Eye (tissue), 1 donor: ENCODE measurements around the gene APC.
"Not testable (repeated sequence)": the region's sequence is repeated elsewhere in the genome, so short reads cannot be mapped to it uniquely, and the experiment has no call there.

Source experiments
- DNase-seq: peaks from one replicate; pipeline ENCODE4 v3.0.0-alpha.2; 2015

APC gene

GRCh38 chr5:112737463-112738190 lies at the start of gene APC:
TSS of gene APC (plus strand) at chr5:112737885. CDS start at chr5:112754891, 17,006 bp downstream.
- peak; percentile 94 for DNase-seq

- DNase-seq, result no peak
These were observed 48.4 kb upstream of the APC start for GRCh38 chr5:112689155-112689909.

- DNase-seq, result no peak
These were observed 46.9 kb upstream of the APC start for GRCh38 chr5:112690605-112691338.

GRCh38 chr5:112691339-112691680 lies 46.4 kb upstream of the APC start:
- DNase-seq, result no peak

- no peak for DNase-seq
These were observed 45.9 kb upstream of the APC start for GRCh38 chr5:112691758-112692157.

GRCh38 chr5:112692472-112692871 lies 45.2 kb upstream of the APC start:
- no peak for DNase-seq

GRCh38 chr5:112693301-112693700 lies 44.4 kb upstream of the APC start:
- no peak for DNase-seq

DNA sequence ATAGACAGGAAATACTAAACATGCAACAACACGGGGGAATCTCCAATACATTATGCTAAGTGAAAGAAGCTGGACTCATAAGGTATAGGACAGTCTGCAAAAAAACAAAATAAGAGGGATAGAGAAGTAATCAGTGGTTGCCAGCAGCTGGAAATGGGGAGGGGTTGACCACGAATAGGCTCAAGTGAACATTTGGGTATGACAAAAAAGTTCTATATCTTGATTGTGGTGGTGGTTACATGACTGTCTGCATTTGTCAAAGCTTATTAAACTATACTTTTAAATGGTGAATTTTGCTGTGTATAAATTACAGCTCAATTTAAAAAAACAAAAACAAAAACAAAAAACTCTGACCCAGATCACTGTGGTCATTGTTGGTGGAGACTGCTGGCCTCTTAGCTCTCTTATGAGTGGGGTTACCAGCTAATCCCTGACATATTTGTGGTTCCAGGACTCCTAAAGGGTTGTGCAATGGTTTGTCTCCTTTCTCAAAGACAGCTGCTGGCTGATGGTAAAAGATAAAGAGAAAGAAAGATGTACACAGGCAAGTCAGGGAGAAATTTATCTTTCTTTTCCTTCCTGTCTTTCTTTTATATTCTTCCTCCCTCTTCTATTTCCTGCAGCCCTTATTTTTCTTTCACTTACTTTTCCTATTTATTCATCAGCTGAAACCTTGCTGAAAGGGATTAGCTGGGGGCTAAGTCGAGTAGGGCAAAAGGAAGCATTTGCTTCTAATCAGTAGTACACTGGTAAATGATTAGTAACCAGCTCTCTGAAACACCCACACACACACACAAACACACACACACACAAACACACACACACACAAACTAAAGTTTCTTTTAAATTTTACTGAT lies 42.6 kb upstream of the APC start:
- DNase-seq, result no peak

GRCh38 chr5:112696786-112697185 lies 40.9 kb upstream of the APC start:
- DNase-seq, result no peak

GRCh38 chr5:112697322-112697721 lies 40.4 kb upstream of the APC start:
- DNase-seq, result peak; percentile 48

DNA sequence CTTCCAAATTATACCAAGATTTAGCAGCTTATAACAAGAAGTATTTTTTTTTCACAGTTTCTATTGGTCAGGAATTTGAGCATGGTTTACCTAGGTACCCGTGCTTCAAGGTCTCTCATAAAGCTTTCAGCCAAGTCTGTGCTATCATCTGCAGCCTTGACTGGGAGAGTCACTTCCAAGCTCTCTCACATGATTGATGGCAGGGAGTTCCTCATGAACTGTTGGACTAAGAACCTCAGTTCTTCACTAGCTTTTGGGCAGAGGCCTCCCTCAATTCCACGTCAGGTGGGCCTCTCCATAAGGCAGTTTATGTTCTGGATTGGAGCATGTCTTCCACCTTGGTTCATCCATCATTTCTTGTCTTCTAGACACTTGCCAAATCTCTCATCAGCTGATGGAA lies 39.9 kb upstream of the APC start:
- DNase-seq, result no peak

DNA sequence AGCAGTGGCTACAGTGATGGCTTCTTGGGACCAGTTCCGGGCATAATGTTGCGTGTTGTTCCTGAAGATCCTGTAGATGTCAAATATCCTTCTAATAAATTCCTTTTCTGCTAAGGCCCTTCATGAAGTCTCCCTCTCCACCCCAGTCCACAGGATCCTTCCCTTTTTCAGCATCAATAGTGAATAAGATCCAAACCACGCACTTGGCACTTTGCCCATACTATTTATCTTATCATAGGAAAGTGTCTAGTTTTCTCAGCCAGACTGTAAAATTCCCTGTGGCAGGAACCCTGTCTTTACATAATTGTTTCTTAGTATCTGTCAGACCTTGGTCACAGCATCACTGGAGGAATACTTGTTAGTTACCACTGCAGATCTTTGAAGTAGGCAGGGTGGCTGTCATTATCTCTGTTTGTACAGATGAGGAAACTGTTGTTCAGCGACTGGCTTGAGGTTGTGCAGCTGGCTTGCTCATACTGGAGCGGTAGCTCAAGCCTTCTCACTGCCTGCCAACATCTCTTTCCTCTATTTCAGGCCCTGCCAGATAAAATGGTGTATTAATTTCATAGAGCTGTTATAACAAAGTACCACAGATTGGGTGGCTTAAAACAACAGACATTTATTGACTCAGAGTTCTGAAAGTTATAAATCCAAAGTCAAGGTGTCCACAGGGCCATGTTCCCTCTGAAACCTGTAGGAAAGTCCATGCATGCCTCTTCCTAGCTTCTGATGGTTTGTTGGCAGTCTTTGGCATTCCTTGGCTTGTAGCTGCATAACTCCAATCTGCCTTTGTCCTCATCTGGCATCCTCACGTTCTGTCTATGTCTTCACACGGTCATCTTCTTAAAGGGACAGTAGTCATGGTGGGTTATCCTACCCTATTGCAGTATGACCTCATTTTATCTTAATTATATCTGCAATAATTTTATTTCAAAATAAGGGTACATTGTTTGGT lies 33.5 kb upstream of the APC start:
- DNase-seq, result no peak

DNA sequence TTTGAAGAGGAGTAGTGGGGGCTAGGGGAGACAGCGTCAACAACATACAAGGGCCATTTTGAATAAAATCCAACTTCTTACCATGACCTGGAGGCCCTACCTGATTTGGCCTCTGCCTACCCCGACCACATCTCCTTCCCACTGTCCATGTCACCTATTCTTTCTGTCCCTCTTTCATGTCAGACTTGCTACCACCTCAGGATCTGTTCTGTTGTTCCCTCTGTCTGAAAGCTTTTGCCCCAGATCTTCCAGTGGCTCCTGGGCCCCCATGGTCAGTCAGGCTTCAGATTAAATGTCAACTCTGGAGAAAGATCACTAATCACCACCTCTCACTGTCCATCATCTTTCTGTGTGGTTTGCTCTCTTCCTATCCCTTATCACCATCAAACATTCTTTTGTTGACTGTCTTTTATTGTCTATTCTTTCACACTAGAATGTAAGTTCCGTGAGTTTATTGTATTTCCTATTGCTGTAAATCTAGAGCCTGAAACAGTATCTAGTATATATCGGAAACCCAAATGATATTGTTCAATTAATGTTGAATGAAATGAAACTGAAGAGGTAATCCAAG lies 31.2 kb upstream of the APC start:
- no peak for DNase-seq

- peak; percentile 99 for DNase-seq
These were observed 30.2 kb upstream of the APC start for GRCh38 chr5:112707187-112708102.

DNA sequence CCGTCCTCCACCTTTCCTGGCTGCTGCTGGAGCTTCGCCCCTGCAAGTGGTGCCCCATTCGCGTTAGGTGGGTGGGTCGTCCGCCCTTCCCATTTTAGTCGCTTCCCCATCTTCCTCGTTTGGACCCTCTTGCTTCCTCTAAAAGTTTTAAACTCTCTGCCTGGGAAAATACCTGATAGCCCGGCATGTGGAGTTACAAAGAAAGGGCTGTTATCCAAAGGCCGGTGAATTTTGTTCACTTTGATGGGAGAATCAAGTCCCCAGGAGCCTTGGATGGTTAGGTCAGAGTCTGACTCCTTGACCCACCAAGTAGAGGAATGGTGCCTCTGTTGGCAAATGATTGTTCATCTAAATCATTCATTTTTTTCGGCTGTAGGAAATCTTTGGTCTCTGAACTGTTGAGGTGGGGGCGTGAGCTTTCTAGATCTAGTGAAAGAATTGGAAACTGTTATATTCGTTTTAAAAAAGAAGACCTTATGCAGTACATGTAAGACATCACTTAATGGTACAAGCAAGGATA lies 29.5 kb upstream of the APC start:
- DNase-seq, result no peak

DNA sequence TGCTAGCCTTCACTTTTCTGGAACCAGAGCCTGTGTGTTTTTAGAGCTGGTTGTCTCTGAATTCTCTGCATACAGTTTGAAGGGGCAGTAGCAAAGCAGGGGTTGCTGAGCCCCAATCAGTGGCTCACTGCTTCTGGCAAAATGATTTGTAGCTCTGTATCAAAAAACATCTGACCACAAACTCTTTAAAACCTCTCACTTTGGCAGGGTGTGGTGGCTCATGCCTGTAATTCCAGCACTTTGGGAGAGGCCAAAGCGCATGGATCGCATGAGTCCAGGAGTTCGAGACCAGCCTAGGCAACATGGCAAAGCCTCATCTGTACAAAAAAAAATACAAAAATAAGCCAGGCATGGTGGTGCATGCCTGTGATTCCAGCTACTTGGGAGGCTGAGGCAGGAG lies 28.3 kb upstream of the APC start:
- DNase-seq, result no peak

DNA sequence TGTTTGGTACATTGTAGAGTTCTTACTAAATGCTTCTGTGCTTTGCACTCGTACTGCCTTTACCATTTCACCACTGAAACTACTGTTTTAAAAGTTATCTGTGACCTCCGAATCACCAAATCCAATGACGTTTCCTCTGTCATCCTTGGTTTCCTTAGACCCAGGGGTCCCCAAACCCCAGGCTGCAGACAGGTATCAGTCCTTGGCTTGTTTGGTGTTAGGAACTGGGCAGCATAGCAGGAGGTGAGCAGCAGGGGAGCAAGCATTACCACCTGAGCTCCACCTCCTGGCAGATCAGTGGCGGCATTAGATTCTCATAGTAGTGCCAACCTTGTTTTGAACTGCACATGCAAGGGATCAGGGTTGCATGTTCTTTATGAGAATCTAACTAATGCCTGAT lies 26.8 kb upstream of the APC start:
- no peak for DNase-seq

DNA sequence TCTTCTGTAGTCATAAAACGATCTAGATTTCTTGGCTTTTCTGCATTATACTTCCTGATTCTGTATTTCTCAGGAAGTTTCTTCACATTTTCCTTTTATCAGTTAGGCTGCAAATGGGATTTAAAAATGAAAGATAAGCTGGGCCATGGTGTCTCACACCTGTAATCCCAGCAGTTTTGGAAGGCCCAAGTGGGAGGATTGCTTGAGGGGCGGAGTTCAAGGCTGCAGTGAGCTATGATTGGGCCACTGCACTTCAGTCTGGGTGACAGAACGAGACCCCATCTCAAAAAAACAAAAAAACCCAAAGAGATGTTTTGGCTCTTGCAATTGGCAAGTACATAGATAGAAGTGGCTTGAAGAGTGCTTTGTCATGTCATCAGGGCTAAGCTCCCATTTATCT lies 26.2 kb upstream of the APC start:
- DNase-seq, result no peak

DNA sequence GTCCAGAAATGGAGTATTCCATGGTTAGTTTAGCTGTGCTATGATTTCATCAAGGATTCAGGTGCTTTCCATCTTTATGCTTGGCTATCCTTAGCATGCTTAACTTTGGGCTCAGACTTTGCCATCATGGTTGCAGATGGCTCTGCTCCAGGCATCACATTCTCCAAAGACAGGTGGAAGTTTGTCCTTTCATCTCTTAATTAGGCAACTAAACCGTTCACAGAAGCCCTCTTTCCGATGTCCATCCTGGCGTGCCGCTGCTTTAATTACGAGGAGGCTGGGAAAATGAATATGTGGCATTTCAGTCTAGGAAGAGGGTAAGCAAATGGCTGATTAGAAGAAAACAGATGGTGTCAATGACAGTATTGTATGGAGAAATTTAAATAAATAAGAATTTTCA lies 24.5 kb upstream of the APC start:
- DNase-seq, result no peak

GRCh38 chr5:112716895-112717294 lies 20.8 kb upstream of the APC start:
- DNase-seq, result not testable (repeated sequence)
